Left kidney (tissue), 2 donors: ENCODE results near the gene XPO1. TPM values are rescaled to one million over a fixed set of nuclear protein-coding genes. Genes with fewer than 3 reads are reported as not detected.
A peak's percentile ranks its signal among the peaks of the same experiment; 100 is the strongest.
"Not testable (repeated sequence)": the region's sequence is repeated elsewhere in the genome, so short reads cannot be mapped to it uniquely, and the experiment has no call there.

Source experiments
- DNase-seq: peaks from one replicate; pipeline ENCODE4 v3.0.0-alpha.2; 2013
- polyA plus RNA-seq: library from polyadenylated mRNA; unstranded; fragments of 120-200 nt; gene quantifications from one replicate; pipeline ENCODE4 v1.2.1, GENCODE V29; 2013; ENCODE audit not compliant: insufficient read length

The XPO1 gene
- polyA plus RNA-seq, 1 donor, result 322 TPM

DNA sequence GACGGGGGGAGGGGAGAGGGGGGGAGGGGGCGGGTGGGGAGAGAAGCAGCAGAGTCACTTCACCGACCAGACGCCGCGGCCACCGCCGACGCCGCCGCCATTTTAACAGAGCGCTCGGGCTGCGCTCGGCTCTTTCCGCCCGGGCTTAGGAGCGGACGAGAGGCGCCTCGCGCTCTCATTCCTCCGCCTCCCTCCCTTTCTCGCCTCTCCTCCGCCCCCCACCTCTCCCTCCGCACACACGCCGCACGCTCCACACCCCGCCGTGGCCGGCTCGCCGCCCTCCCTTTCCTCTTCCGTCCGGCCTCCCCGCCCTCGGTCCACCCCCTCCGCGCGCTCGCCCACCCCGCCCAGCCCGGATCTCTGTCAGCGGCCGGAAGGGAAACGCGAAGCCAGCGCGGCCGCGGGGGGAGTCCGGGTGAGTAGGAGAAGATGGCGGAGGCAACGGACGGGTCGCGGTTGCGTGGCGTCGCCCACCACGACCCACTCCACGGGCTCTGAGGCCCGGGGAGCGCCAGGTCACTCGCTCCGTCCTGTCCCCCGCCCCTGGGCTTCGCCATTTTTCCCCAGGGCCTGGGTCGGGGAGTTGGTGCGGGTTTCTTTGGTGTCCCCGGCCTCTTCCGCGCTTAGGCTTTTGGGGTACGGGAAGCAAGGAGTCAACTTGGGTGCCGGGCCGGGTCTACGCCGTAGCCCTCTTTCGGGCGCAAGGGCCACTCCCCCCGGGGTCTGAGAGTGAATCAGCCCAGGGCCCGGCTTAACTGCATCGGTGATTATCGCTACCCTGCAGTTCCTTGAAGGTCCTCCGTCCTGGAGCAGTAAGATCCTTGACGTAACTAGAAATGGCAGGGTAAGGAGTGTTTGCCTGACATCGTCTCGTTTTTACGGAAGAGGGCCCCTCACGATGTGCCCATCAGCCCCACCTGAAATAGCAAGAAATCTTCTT is 66.9 kb downstream of the XPO1 start, which contains the start of gene USP34:
TSS of gene USP34 (minus strand) at position 123 of the 940 bp plus-strand sequence. CDS start 395 bp downstream, outside the sequence.
- peak; percentile 93 for DNase-seq

DNA sequence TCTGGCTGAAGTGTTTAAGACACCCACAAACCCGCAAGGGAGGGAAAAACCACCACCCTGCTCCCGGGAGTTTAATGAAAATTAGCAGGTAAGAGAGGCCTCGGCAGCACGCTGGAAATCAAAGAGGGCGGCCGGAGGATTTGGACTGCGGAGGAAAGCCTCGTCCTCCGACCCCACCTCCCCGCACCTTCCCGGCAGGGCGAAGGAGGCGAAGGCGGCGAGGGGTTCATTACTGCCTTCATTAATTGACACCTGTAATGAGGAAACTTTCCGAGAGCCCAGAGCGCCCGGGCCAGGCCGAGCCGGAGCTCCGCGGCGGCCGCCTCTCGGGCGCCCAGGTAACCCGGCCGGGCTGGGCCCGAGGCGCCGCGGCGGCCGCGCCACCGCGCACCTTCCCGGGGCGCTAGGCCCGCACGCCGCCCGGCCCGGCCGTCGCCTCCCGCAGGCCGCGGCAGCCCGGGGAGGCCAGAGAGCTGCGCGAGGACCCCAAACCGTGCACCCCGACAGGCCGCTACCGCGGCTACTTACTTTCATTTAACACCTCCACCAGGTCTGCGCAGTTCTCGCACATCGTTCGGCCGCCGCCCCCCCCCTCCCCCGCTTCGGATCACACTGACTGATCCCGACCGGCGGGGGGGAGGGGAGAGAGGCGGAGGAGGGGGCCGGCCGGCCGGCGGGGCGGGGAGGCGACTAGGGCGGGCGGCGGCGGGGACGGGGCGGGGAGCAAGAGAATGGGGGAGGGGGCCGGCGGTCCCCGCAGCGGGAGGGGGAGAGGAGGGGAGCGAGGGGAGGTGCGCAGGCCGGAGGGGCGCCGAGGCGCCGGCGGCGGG is 67.8 kb downstream of the XPO1 start:
- peak; percentile 74 for DNase-seq

GRCh38 chr2:61469424-61470121 is 68.6 kb downstream of the XPO1 start:
- peak; percentile 26 for DNase-seq

DNA sequence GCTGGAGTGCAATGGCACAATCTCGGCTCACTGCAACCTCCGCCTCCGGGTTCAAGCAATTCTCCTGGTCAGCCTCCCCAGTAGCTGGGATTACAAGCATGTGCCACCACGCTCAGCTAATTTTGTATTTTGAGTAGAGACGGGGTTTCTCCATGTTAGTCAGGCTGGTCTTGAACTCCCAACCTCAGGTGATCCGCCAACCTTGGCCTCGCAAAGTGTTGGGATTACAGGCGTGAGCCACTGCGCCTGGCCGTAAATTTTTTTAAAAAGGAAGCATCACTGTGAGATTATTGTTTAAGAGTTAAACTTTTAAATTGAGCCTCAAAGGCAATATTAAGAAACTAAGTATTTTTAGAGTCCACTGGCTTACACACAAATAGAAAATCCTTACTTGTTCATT is 69.9 kb downstream of the XPO1 start:
- DNase-seq, result not testable (repeated sequence)

- no peak for DNase-seq
Observed at GRCh38 chr2:61465045-61465444, 73.1 kb downstream of the XPO1 start.

- DNase-seq, result no peak
Observed at GRCh38 chr2:61463769-61464475, 74.2 kb downstream of the XPO1 start.

DNA sequence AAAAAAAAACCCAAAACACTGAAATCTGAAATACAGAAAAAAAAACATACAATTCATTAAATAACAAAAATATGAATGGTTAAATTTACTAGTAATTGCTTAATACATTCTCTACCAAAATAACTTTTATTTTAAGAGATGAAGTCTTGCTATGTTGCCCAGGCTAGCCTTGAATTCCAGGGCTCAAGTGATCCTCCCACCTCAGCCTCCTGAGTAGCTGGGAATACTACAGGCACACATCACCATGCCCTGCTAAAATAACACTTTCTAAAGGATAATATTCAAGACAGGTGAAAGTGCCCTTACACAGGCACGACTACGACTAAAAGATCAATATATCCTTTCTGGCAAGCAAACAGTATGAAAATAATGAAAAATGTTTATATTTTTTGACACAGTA is 76.8 kb downstream of the XPO1 start:
- DNase-seq, result no peak

- no peak for DNase-seq
Observed at GRCh38 chr2:61460163-61460562, 78.0 kb downstream of the XPO1 start.

DNA sequence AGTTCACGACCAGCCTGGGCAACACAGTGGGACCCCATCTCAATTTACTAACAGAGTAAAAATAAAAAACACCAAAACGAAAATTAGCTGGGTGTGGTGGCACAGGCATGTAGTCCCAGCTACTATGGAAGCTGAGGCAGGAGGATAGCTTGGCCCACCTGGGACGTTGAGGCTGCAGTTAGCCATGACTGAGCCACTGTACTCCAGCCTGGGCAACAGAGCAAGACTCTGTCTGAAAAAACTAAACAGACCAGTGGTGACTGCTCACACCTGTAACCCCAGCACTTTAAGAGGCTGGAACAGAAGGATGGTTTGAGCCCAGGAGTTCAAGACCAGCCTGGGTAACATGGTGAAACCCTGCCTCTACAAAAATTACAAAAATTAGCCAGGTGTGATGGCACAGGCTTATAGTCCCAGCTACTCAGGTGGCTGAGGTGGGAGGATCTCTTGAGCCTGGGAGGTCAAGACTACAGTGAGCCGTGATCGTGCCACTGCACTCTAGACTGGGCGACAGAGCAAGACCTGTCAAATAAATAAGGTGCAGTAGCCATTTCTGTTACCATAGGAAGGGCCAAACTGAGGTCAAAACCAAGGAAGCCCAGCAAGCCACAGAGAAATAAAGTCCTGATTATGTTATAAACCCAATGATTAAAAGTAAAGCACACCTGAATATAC is 81.3 kb downstream of the XPO1 start:
- no peak for DNase-seq

DNA sequence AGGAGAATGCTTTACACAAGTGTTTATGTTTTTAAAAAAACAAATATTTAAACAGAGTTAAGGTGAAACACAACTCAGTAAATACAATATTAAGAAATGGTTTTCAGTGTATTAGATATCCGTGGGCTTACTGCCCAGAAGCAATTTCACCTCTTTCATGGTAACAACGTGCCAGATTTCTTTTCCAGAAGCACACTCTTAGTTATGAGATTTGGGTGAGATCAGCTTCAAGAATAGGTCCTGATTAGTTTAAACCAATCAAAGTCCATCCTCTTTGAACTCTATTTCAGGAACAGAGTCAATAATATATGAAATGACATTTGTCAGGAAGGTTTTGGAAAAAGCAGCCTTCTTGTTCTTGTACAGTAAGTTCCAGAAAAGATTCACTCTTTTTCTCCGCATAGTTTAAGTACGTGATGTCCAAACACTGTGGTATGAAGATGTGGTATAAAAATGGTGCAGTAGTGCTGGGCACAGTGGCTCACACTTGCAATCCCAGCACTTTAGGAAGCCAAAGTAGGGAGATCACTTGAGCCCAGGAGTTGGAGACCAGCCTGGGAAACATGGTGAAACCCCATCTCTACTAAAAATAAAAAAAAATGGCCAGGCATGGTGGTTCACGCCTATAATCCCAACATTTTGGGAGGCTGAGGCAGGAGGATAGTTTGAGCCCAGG is 81.9 kb downstream of the XPO1 start:
- DNase-seq, result no peak

GRCh38 chr2:61454972-61455371 is 83.2 kb downstream of the XPO1 start:
- not testable (repeated sequence) for DNase-seq

DNA sequence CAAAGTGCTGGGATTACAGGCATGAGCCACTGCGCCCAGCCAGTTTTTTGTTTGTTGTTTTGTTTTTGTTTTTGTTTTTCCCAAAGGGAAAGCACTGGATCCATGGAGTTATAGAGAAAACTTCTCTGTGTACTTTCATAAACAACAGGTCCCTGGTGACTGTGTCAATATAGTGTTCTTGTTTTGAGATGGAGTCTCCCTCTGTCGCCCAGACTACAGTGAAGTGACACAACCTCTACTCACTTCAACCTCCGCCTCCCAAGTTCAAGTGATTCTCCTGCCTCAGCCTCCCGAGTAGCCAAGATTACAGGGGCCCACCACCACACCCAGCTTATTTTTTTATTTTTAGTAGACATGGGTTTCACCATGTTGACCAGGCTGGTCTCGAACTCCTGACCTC is 83.8 kb downstream of the XPO1 start:
- no peak for DNase-seq

DNA sequence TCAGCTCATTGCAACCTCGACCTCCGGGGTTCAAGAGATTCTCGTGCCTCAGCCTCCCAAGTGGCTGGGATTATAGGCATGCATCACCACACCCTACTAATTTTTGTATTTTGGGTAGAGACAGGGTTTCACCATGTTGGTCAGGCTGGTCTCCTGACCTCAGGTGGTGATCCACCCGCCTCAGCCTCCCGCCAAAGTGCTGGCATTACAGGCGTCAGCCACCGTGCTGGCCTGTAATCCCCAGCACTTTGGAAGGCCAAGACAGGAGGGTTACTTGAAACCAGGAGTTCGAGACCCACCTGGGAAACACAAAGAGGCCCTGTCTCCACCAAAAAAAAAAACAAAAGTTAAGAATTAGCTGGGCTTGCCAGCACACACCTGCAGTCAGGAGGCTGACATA is 85.8 kb downstream of the XPO1 start:
- DNase-seq, result no peak

GRCh38 chr2:61451178-61451577 is 87.0 kb downstream of the XPO1 start:
- DNase-seq, result no peak

DNA sequence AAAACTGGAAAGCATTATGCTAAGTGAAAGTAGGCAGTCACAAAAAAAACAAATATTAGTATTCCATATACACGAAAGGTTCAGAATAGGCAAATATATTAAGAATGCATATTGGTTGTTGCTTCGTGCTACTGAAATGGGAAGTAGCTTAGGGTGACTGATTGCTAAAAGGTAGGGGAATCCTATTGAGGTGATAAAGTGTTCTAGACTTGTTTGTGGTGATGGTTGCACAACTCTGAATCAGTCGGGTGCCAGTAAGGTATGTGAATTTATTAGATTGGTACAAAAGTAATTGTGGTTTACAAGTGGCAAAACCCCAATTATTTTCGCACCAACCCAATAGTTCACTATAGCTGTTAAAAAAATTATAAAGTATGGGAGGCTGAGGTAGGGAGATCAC is 88.0 kb downstream of the XPO1 start:
- no peak for DNase-seq

GRCh38 chr2:61448229-61448628 is 89.9 kb downstream of the XPO1 start:
- no peak for DNase-seq

DNA sequence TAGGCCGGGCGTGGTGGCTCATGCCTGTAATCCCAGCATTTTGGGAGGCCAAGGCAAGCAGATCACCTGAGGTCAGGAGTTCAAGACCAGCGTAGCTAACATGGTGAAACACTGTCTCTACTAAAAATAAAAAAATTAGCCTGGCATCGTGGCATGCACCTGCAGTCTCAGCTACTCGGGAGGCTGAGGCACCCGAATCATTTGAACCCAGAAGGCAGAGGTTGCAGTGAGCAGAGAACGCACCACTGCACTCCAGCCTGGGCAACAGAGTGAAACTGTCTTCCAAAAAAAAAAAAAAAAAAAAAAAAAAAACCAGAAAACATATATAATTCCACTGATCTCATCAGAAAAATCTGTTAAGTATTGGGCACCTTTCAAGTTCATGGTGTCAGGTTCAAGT is 91.2 kb downstream of the XPO1 start:
- not testable (repeated sequence) for DNase-seq

DNA sequence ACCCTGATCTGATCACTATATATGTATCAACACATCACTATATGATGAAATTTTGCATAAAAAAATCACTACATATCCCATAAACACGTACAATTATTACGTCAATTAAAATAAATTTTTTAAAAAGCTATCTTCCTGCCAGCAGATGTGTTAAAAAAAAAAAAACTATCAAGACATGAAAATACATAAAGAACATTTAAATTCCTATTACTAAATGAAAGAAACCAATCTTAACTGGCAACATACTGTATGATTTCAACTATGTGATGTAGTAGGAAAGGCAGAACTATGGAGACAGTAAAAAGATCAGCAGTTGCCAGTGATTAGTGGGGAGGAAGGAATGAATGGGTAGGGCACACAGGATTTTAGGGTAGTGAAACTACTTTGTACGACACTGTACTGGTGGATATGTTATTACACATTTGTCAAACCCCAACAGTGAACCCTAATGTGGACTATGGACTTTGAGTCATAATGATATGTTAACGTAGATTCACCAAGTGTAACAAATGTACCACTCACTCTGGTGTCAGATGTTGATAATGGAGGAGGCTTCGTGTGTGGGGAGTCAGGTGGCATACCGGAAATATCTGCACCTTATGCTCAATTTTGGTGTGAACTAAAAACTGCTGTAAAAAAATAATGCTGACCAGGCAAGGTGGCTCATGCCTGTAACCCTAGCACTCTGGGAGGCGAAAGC is 94.7 kb downstream of the XPO1 start:
- DNase-seq, result no peak

DNA sequence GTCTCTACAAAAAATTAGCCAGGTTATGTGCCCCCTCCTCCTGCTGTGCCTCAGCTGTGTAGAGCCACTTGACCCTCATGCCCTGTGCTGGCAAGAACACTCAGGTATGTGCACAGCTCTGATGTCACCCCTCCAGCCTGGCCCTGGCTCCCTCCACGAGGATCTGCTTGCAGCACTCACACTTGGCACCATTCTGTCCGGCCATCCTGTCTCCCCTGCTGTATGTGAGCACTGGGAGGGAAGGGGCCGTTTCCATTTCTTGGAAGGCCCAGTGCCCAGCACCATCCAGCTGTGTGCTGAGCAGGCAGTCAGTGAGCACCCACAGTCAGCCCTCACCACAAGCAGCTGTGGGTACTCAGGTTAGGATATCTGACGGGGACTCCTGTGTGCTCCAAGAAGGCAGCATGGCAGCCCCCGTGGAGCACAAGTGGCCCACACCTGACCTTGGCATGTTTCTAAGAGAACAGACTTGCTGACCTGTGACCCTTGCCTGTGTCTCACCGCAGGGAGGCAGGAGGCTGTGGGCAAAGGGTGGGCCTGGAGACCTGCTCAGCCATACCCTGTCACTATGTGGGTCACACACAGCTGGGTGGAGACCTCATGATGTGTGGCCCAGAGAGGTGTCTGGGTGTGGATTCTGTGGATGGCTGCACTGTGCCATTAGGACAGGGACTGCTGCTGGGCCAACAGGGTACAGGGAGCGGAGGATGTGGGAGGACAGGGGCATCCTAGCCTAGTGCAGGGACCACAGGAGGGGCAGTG is 98.7 kb downstream of the XPO1 start:
- no peak for DNase-seq
